HepG2 (cell line): ENCODE measurements around the gene HOTAIR. TPM values are rescaled to one million over a fixed set of nuclear protein-coding genes. Genes with fewer than 3 reads are reported as not detected.
A peak's percentile ranks its signal among the peaks of the same experiment; 100 is the strongest.

ENCODE experiments used
- ATAD3A ChIP-seq: sonication (generic); formaldehyde crosslinking; IDR thresholded peaks from 2 replicates; pipeline ENCODE4 v1.4.0; 2020; ENCODE audit warnings: missing genetic modification reagents
- BHLHE40 ChIP-seq: IDR thresholded peaks from 2 replicates; pipeline ENCODE4 v1.6.1; 2011; ENCODE audit warnings: low read length, improper control_type of control experiment
- CENPX ChIP-seq: sonication (generic); formaldehyde crosslinking; IDR thresholded peaks from 2 replicates; pipeline ENCODE4 v1.9.0; 2021; ENCODE audit warnings: mild to moderate bottlenecking, missing genetic modification reagents, moderate library complexity
- ELF3 ChIP-seq: IDR thresholded peaks from 2 replicates; pipeline ENCODE4 v1.6.1; 2016; ENCODE audit warnings: missing genetic modification reagents, missing compliant biosample characterization
- FOSL1 ChIP-seq: sonication (generic); formaldehyde crosslinking; IDR thresholded peaks from 2 replicates; pipeline ENCODE4 v1.9.0; 2021; ENCODE audit warnings: missing genetic modification reagents, borderline replicate concordance
- FOXK2 ChIP-seq: fragments of 450-650 bp; IDR thresholded peaks from 2 replicates; pipeline ENCODE4 v1.6.1; 2016
- GFI1 ChIP-seq: sonication (generic); formaldehyde crosslinking; IDR thresholded peaks from 2 replicates; pipeline ENCODE4 v1.5.0; 2020; ENCODE audit warnings: missing genetic modification reagents, mild to moderate bottlenecking, borderline replicate concordance
- HNRNPK ChIP-seq: fragments of 200-400 bp; formaldehyde crosslinking; IDR thresholded peaks from 2 replicates; pipeline ENCODE4 v1.6.1; 2018; ENCODE audit warnings: low read length, low read depth, moderate library complexity, mild to moderate bottlenecking; ENCODE audit not compliant: poor library complexity, severe bottlenecking
- HOXA5 ChIP-seq: sonication (generic); formaldehyde crosslinking; IDR thresholded peaks from 2 replicates; pipeline ENCODE4 v1.4.0; 2020; ENCODE audit warnings: missing genetic modification reagents
- JUND ChIP-seq: sonication (generic); formaldehyde crosslinking; IDR thresholded peaks from 2 replicates; pipeline ENCODE4 v1.8.0; 2022; ENCODE audit warnings: mild to moderate bottlenecking, missing genetic modification reagents
- MAFF ChIP-seq: IDR thresholded peaks from 2 replicates; pipeline ENCODE4 v1.6.1; 2011; ENCODE audit warnings: low read depth, low read length, improper control_type of control experiment
- MXD4 ChIP-seq: IDR thresholded peaks from 2 replicates; pipeline ENCODE4 v1.6.1; 2016; ENCODE audit warnings: mild to moderate bottlenecking, missing biosample characterization, missing genetic modification reagents
- REXO4 ChIP-seq: sonication (generic); formaldehyde crosslinking; IDR thresholded peaks from 2 replicates; pipeline ENCODE4 v1.8.0; 2022; ENCODE audit warnings: missing genetic modification reagents, mild to moderate bottlenecking, borderline replicate concordance
- RORA ChIP-seq: sonication (generic); formaldehyde crosslinking; IDR thresholded peaks from 2 replicates; pipeline ENCODE4 v1.5.0; 2020; ENCODE audit warnings: mild to moderate bottlenecking, missing genetic modification reagents, moderate library complexity
- RXRA ChIP-seq: sonication (generic); formaldehyde crosslinking; IDR thresholded peaks from 2 replicates; pipeline ENCODE4 v1.5.1; 2020; ENCODE audit warnings: missing genetic modification reagents
- SMC3 ChIP-seq: IDR thresholded peaks from 2 replicates; pipeline ENCODE4 v1.6.1; 2011; ENCODE audit warnings: low read length, improper control_type of control experiment
- U2AF2 ChIP-seq: fragments of 200-400 bp; formaldehyde crosslinking; IDR thresholded peaks from 2 replicates; pipeline ENCODE4 v1.6.1; 2017; ENCODE audit warnings: low read depth, mild to moderate bottlenecking, low read length
- YEATS4 ChIP-seq: sonication (generic); formaldehyde crosslinking; IDR thresholded peaks from 2 replicates; pipeline ENCODE4 v1.4.0; 2020; ENCODE audit warnings: missing genetic modification reagents, borderline replicate concordance
- ZFX ChIP-seq: sonication (generic); formaldehyde crosslinking; IDR thresholded peaks from 2 replicates; pipeline ENCODE4 v1.4.0; 2020; ENCODE audit warnings: mild to moderate bottlenecking, low read depth, missing genetic modification reagents, moderate library complexity
- ZFY ChIP-seq: sonication (generic); formaldehyde crosslinking; IDR thresholded peaks from 2 replicates; pipeline ENCODE4 v1.4.0; 2020; ENCODE audit warnings: missing genetic modification reagents
- ZNF292 ChIP-seq: sonication (generic); formaldehyde crosslinking; IDR thresholded peaks from 2 replicates; pipeline ENCODE4 v1.8.1; 2022; ENCODE audit warnings: mild to moderate bottlenecking, low read depth, missing genetic modification reagents, borderline replicate concordance
- ZNF549 ChIP-seq: sonication (generic); formaldehyde crosslinking; IDR thresholded peaks from 2 replicates; pipeline ENCODE4 v1.5.0; 2020; ENCODE audit warnings: missing genetic modification reagents
- ZNF615 ChIP-seq: sonication (generic); formaldehyde crosslinking; IDR thresholded peaks from 2 replicates; pipeline ENCODE4 v1.5.0; 2020; ENCODE audit warnings: mild to moderate bottlenecking, missing genetic modification reagents, borderline replicate concordance
- ZNF772 ChIP-seq: sonication (generic); formaldehyde crosslinking; IDR thresholded peaks from 2 replicates; pipeline ENCODE4 v1.5.0; 2020; ENCODE audit warnings: mild to moderate bottlenecking, missing genetic modification reagents
- ZNF878 ChIP-seq: sonication (generic); formaldehyde crosslinking; IDR thresholded peaks from 2 replicates; pipeline ENCODE4 v1.8.1; 2023; ENCODE audit warnings: mild to moderate bottlenecking, missing genetic modification reagents, moderate library complexity
- ZNF891 ChIP-seq: sonication (generic); formaldehyde crosslinking; IDR thresholded peaks from 2 replicates; pipeline ENCODE4 v1.5.0; 2020; ENCODE audit warnings: mild to moderate bottlenecking, missing genetic modification reagents
- ZSCAN29 ChIP-seq: sonication (generic); formaldehyde crosslinking; conservative IDR thresholded peaks from 2 replicates; pipeline ENCODE4 v1.4.0; 2020; ENCODE audit warnings: mild to moderate bottlenecking, missing genetic modification reagents
- polyA plus RNA-seq, 8 experiments: library from polyadenylated mRNA; depleted of rRNA in 3 of 8; stranded (reverse) in 7 of 8; unstranded in 1 of 8; fragments of >200 nt; fragmentation: Illumina TruSeq in 4 of 8; extraction: Trizol in 4 of 8; gene quantifications; 2 replicates each; pipeline versions ENCODE4 v1.2.1 to v1.2.3, GENCODE V29; 2011 to 2016; ENCODE audit warnings: low read depth in 4 of 8, missing spikeins in 1 of 8, mixed read lengths in 1 of 8; ENCODE audit not compliant: insufficient read depth in 1 of 8
- total RNA-seq, 5 experiments: library from RNA; depleted of rRNA; stranded (reverse); fragments of >200 nt; fragmentation: Illumina TruSeq; extraction: Trizol; gene quantifications; 2 replicates each; pipeline ENCODE4 v1.2.3, GENCODE V29; 2016; ENCODE audit warnings: low read depth in 1 of 5
- TF ChIP-seq, protein P1 (sequence below): IDR thresholded peaks from 2 replicates; pipeline ENCODE4 v1.6.1; 2016; ENCODE audit warnings: mild to moderate bottlenecking
- TF ChIP-seq, protein P2 (sequence below): sonication (generic); formaldehyde crosslinking; IDR thresholded peaks from 2 replicates; pipeline ENCODE4 v1.5.1; 2020; ENCODE audit warnings: mild to moderate bottlenecking, missing genetic modification reagents

Gene HOTAIR
- total and polyA plus RNA-seq, 2 of the 13 experiments (the other 11 are each of a cell fraction or from before 2014, with no cell fraction given): not detected

DNA sequence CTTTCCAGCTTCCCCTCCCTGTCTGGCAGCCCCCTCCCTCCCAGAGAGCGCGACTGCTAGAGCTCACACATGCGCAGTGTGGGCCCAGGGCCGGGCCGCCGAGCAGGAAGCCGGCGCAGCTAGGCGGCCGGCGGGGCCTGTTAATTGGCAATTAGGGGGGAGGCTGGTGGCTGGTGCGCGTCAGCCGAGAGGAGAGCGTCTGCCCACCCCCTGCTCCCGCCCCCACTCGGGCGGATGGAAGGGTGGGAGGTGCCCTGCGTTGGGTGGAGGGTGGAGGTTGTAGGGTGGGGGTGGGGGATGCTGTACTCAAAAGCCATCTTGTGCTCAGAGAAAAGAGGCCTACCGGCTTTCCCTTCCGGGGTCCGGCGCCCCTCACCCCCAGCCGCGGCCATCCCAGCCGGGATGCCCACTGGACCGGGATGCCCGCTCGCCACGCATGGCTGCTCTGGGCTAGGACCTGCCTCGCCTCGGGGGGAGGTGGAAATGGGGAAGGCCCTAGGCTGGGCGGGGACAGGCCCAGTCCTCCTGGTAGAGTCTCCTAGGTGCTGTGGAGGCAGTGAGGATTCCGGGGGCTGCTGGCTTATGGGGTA is 43.2 kb upstream of the HOTAIR start (continued):
- no peak for TF ChIP-seq ZNF549 (CRISPR knock-in tag)
- TF ChIP-seq ZNF772: 0 out of 2 replicates have a peak, but pooled peaks have one; percentile 23
- TF ChIP-seq BHLHE40: no peak
- no peak for TF ChIP-seq GFI1 (CRISPR knock-in tag)
- no peak for TF ChIP-seq ZNF615 (CRISPR knock-in tag)
- no peak for TF ChIP-seq ATAD3A
- TF ChIP-seq CENPX (CRISPR knock-in tag): no peak
- no peak for TF ChIP-seq SMC3
- TF ChIP-seq ELF3 (CRISPR knock-in tag): 0 out of 2 replicates have a peak, but pooled peaks have one; percentile 15
- TF ChIP-seq ZFY (CRISPR knock-in tag): peak; percentile 49; the same call in 1 of the 2 replicates
- no peak for TF ChIP-seq ZNF878 (CRISPR knock-in tag)
- TF ChIP-seq, protein P1, sequence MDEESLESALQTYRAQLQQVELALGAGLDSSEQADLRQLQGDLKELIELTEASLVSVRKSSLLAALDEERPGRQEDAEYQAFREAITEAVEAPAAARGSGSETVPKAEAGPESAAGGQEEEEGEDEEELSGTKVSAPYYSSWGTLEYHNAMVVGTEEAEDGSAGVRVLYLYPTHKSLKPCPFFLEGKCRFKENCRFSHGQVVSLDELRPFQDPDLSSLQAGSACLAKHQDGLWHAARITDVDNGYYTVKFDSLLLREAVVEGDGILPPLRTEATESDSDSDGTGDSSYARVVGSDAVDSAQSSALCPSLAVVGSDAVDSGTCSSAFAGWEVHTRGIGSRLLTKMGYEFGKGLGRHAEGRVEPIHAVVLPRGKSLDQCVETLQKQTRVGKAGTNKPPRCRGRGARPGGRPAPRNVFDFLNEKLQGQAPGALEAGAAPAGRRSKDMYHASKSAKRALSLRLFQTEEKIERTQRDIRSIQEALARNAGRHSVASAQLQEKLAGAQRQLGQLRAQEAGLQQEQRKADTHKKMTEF: no peak
- TF ChIP-seq ZNF891: 0 out of 2 replicates have a peak, but pooled peaks have one; percentile 6
- no peak for TF ChIP-seq ZSCAN29 (CRISPR knock-in tag)
- TF ChIP-seq FOSL1: no peak
- TF ChIP-seq U2AF2: no peak
- no peak for TF ChIP-seq MAFF
- no peak for TF ChIP-seq REXO4
- TF ChIP-seq JUND (CRISPR knock-in tag): no peak
- peak; percentile 91 for TF ChIP-seq HNRNPK
- TF ChIP-seq, protein P2, sequence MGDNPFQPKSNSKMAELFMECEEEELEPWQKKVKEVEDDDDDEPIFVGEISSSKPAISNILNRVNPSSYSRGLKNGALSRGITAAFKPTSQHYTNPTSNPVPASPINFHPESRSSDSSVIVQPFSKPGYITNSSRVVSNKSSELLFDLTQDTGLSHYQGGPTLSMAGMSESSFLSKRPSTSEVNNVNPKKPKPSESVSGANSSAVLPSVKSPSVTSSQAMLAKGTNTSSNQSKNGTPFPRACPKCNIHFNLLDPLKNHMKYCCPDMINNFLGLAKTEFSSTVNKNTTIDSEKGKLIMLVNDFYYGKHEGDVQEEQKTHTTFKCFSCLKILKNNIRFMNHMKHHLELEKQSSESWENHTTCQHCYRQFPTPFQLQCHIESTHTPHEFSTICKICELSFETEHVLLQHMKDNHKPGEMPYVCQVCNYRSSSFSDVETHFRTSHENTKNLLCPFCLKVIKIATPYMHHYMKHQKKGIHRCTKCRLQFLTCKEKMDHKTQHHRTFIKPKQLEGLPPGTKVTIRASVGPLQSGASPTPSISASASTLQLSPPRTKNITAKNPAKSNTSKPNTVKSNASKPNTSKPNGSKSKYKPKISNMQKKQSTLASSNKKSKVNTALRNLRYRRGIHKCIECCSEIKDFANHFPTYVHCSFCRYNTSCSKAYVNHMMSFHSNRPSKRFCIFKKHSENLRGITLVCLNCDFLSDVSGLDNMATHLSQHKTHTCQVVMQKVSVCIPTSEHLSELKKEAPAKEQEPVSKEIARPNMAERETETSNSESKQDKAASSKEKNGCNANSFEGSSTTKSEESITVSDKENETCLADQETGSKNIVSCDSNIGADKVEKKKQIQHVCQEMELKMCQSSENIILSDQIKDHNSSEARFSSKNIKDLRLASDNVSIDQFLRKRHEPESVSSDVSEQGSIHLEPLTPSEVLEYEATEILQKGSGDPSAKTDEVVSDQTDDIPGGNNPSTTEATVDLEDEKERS (CRISPR knock-in tag): no peak
- TF ChIP-seq ZNF292 (CRISPR knock-in tag): no peak
- no peak for TF ChIP-seq RXRA (CRISPR knock-in tag)
- TF ChIP-seq RORA (CRISPR knock-in tag): no peak
- no peak for TF ChIP-seq FOXK2
- peak; percentile 70 for TF ChIP-seq ZFX (CRISPR knock-in tag)
- no peak for TF ChIP-seq MXD4 (CRISPR knock-in tag)
- TF ChIP-seq HOXA5 (CRISPR knock-in tag): no peak
- TF ChIP-seq YEATS4 (CRISPR knock-in tag): no peak
